ENCODE measurements around the gene ELMO1. TPM values are rescaled to one million over a fixed set of nuclear protein-coding genes. Genes with fewer than 3 reads are reported as not detected.

ELMO1 gene
- total RNA-seq, 6 donors from 2014 or later, result 51.4 to 204 (median 73.7) TPM

- DNase-seq (no peak), ATAC-seq (ENCODE audit: low FRiP score in 2 of 2) (no peak)
- Histone ChIP-seq H3K4me3 (no peak overlapping the region), H3K36me3 (no peaks in the 10 kb centered on the region), H3K27me3 (no peaks in the 10 kb centered on the region), H3K4me1 (peaks cover 9 to 44% (median 15%) of the 10 kb centered on the region in 4 donors), H3K9me3 (no peaks in the 10 kb centered on the region), H3K27ac (peak overlapping the region in 3 of 4 donors; percentile 19 to 58 (median 49))
- TF ChIP-seq POLR2A (IDR thresholded peaks at IDR 0.05) (no peak), CTCF (IDR thresholded peaks at IDR 0.05) (no peak), POLR2AphosphoS5 (IDR thresholded peaks at IDR 0.05) (no peak), EP300 (IDR thresholded peaks at IDR 0.05) (no peak)
- 62 to 65% methylated on average over 9 of the region's 9 CpGs for WGBS, 2 donors
Measured at GRCh38 chr7:37344886-37345579, 103.6 kb downstream of the ELMO1 start.

- WGBS, 2 donors, result 36 to 41% methylated on average over 13 to 16 of the region's 16 CpGs
- TF ChIP-seq POLR2AphosphoS5 (IDR thresholded peaks at IDR 0.05) (no peak), CTCF (IDR thresholded peaks at IDR 0.05) (peak in 3 of 6 experiments; percentile 13 to 35 (median 32)), EP300 (IDR thresholded peaks at IDR 0.05) (peak in 1 of 4 donors; percentile 34), POLR2A (IDR thresholded peaks at IDR 0.05) (peak in 1 of 4 donors; percentile 32)
- ATAC-seq (ENCODE audit: low FRiP score in 2 of 2) (peak; percentile 78), DNase-seq (peak; percentile 46 to 54)
- no peaks in the 10 kb centered on the region for H3K27me3 ChIP-seq
- H3K36me3 ChIP-seq, result no peaks in the 10 kb centered on the region
- H3K9me3 ChIP-seq, result no peaks in the 10 kb centered on the region
- peak overlapping the region; percentile 75 to 87 (median 82) for H3K27ac ChIP-seq
- H3K4me3 ChIP-seq, result peak overlapping the region in 3 of 4 donors; percentile 24 to 42 (median 27)
- H3K4me1 ChIP-seq, result peaks cover 9 to 46% (median 19%) of the 10 kb centered on the region in 4 donors
Measured at GRCh38 chr7:37342688-37343471, 105.8 kb downstream of the ELMO1 start.

GRCh38 chr7:37342176-37342687, 106.4 kb downstream of the ELMO1 start:
- no peak for ATAC-seq (ENCODE audit: low FRiP score in 2 of 2)
- TF ChIP-seq CTCF (IDR thresholded peaks at IDR 0.05), result no peak
- TF ChIP-seq POLR2A (IDR thresholded peaks at IDR 0.05), result no peak
- TF ChIP-seq EP300 (IDR thresholded peaks at IDR 0.05), result no peak
- no peak for TF ChIP-seq POLR2AphosphoS5 (IDR thresholded peaks at IDR 0.05)
- H3K27ac ChIP-seq, result peak overlapping the region; percentile 75 to 87 (median 82)
- H3K36me3 ChIP-seq, result no peaks in the 10 kb centered on the region
- peak overlapping the region in 3 of 4 donors; percentile 24 to 42 (median 27) for H3K4me3 ChIP-seq
- peaks cover 9 to 46% (median 19%) of the 10 kb centered on the region in 4 donors for H3K4me1 ChIP-seq
- H3K27me3 ChIP-seq, result no peaks in the 10 kb centered on the region
- H3K9me3 ChIP-seq, result no peaks in the 10 kb centered on the region
- WGBS, 2 donors, result 63 to 79% methylated on average over 8 of the region's 8 CpGs
- no peak for DNase-seq

GRCh38 chr7:37341033-37341630, 107.5 kb downstream of the ELMO1 start:
- DNase-seq (no peak), ATAC-seq (ENCODE audit: low FRiP score in 2 of 2) (no peak)
- no peaks in the 10 kb centered on the region for H3K9me3 ChIP-seq
- no peak overlapping the region for H3K4me3 ChIP-seq
- H3K36me3 ChIP-seq, result no peaks in the 10 kb centered on the region
- H3K27me3 ChIP-seq, result no peaks in the 10 kb centered on the region
- TF ChIP-seq EP300 (IDR thresholded peaks at IDR 0.05), result no peak
- no peak for TF ChIP-seq POLR2AphosphoS5 (IDR thresholded peaks at IDR 0.05)
- no peak for TF ChIP-seq POLR2A (IDR thresholded peaks at IDR 0.05)
- TF ChIP-seq CTCF (IDR thresholded peaks at IDR 0.05), result no peak
- H3K27ac ChIP-seq, result no peak overlapping the region
- 51 to 68% methylated on average over 3 to 6 of the region's 6 CpGs for WGBS, 2 donors
- H3K4me1 ChIP-seq, result peaks cover 9 to 46% (median 19%) of the 10 kb centered on the region in 4 donors
